Amygdala (tissue), 56 donors: Measurements from ENCODE around the gene VPS13D.
"Not testable (repeated sequence)": the region's sequence is repeated elsewhere in the genome, so short reads cannot be mapped to it uniquely, and the experiment has no call there.

ENCODE experiments used
- DNase-seq, 56 donors: peaks; one replicate each; lab custom pipeline; 2025; lab: John Stamatoyannopoulos, UW

The VPS13D gene

DNA sequence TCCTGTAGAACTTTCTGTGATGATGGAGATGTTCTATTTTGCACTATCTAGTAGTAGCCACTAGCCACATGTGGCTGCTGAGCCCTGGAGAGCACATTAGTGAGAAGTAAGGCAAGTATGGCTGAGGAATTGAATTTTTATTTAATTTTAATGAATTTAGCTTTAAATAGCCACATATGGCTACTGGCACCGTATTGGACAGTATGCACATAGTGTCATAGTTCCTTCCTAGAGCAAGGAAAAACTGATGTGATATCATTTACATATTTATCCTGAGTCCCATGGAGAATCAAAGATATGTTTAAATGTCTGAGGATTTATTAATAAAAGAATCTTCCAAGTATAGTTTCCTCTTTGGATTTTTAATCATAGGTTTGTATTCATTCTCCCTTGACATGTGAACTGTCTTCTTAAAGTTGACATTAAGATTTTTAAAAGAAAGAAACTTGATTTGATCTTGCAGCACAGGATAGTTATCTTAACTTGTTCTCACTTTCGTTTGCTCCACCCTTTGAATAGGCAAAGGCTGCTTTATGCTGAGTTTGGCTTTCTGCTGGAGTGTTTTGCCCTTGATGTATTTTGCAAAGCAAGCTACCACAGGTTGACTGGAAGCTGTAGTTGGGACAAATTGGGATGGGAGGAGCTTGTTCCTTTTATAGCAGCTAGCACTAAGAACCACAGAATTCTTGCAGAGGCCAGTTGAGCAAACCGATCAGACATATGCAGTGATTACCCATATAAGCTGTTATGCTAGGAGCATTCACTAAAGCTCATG is 129.7 kb downstream of the VPS13D start:
- no peak for DNase-seq

DNA sequence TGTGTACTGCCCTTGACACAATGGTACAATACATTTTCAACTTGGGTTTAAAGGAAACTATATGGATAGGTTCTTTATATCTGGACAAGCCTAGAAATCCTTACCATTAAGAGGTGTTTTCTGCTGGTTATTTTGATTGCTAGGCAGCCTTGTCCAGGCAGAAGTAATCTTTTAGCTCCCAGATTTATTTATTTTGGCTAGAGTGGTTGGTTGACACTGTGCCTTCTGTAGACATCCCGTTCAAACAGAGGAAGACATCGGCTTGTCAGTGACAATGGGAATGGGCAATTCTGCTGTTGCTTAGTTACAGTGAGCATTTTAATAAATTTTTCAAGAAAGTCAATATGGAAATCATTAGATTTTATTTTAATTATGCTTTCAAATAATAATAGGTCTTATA is 138.8 kb downstream of the VPS13D start:
- no peak for DNase-seq

DNA sequence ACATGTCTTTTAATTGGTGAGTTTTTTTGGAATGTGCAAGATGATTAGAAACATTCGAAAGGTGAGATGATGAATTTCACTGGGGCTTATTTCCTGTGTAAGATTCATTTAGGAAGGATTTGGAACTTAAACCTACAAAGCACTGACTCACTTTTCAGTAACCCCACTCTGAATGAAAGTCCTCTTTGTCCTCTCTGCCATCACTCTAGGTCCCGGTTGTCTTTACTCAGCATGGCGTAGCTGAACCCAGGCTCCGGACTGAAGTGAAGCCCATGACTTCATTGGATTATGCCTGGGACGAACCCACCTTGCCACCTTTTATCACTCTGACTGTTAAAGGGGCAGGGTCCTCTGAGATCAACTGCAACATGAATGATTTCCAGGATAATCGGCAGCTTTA is 139.4 kb downstream of the VPS13D start:
- no peak for DNase-seq

DNA sequence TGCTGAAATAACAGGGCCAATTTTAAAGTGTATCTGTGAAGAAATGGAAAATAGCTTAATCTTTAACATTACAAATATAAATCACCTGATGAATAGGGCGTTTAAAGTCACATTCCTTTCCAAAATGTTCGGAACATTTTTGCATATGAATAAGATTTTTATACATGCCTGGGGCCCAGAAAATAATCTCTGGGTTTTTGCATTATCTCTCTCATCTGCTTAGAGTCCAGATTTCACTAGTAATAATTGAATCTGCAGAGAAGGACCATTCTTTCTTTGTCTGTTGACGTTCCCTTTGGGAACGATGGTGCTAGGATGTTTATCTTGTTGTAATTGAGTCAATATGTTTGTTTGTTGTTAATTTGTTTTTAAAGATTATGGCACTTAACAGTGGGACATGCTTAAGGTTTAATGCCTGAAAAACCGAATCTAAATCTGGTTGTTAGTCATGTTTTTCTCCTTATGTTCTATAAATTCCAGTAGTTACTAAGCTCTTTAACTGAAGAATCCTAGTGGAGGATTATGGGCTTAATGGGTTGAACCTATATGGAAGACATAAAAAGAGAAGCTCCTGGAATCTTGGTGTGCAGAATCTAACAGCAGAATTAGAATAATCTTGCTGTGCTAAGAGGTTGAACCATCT is 140.6 kb downstream of the VPS13D start:
- DNase-seq, result no peak

DNA sequence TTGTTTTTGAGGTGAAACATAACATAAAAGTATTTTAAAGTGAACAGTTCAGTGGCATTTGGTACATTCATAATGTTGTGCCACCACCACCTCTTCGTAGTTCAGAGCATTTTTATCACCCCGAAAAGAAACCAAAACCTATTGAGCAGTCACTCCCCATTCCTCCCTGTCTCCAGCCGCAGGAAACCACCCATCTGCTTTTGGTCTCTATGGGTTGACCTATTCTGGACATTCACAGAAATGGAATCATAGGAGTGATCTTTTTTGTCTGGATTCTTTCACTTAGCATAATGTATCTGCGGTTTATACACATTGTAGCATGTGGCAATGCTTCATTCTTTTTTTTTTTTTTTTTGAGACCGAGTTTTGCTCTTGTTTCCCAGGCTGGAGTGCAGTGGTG is 141.2 kb downstream of the VPS13D start:
- DNase-seq, result no peak

DNA sequence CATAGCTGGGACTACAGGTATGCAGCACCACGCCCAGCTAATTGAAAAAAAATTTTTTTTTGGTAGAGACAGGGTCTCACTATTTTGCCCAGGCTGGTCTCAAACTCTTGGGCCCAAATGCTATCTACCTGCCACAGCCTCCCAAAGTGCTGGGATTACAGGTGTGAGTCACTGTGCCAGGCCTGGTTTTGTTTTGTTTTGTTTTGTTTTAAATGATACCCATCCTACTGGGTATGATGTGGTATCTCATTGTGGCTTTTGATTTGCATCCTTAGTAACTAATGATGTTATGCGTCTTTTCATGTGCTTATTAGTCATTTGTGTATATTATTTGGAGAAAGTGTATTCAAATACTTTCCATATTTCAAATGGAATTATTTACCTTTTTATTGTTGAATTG is 142.3 kb downstream of the VPS13D start:
- no peak for DNase-seq

DNA sequence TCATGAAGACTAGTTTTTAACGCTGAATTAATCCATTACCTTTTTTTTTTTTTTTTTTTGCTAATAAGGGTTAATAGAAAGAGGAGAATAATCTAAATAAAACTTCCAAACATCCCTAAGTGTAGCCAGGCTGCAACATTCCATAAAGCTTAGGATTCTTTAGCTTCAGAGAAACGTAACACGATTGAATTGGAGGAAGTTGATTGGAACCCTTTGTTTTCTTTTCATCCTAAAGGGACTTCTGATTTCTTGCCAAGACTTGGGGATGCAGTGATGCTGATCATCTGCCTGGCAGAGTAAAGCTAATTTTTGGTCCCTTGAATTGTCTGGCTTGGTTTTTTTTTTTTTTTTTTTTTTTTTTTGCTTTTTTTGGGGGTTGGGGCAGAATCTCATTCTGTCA is 142.9 kb downstream of the VPS13D start:
- DNase-seq, result no peak

DNA sequence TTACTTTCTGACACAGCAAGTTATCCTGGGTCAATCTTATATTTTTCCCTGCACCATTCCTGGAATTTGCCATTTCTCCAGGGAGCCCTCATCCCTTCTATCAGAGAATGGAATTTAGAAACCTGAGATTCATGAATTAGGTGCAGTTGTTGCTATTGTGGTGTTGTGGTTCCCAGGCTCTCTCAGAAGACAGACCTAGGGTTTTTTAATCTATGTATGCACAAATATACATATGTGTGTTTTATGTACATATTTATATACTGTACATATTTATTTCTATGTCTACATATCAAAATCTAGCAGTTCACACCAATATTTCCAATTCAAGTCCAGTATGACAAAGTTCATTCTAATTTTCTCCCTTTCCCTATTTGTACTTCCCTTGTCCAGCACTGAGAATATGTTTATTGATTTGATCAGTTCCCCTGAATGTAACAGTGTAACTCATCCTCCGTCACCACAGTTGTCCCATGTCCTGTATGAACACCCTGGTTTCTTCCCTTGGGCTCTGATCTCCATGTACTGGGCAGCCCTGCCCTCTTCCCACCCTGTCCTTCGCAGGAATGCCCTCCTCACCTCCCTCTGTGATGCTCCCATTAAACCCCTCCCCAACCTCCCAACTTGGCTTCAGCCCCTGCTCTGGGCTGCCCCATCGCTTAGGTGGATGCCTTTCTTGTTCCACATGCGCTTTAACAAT is 145.5 kb downstream of the VPS13D start:
- no peak for DNase-seq

DNA sequence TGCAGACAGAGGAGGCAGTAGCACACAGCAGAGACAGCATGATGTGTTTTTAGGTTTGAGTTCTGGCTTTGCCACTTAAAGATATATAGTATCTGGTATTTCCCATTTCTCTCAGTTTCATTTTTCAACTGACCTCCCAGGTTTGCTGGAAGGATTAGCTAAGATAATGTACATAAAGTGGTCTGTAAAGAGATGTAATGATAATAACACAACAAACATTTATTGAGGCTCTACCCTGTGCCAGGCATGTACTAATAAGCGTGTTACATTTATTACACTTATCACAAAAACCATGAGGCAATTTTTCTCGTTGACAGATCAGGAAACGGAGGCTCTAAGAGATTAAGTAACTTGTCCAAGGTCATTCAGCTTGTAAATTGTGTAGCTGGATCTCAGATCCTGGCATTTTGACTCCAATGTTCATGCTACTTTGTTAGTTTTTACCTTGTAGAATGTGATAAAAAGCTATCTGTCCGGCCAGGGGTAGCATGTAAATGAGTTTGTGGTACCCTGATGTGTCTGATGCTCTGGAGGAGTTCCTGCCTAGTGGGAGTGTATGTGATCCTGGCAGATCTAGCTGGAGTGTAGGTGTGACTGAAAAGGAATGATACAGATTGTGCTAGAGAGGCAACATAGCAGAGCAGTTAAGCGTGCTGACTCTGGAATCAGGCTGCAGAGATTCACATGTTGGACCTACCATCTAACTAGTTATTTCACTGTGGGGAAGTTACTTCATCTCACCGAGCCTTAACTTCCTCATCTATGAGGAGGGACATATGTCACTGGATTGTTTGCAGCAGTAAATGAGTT is 146.6 kb downstream of the VPS13D start:
- peak in 8 of 56 donors; percentile 9 to 27 (median 18) for DNase-seq

DNA sequence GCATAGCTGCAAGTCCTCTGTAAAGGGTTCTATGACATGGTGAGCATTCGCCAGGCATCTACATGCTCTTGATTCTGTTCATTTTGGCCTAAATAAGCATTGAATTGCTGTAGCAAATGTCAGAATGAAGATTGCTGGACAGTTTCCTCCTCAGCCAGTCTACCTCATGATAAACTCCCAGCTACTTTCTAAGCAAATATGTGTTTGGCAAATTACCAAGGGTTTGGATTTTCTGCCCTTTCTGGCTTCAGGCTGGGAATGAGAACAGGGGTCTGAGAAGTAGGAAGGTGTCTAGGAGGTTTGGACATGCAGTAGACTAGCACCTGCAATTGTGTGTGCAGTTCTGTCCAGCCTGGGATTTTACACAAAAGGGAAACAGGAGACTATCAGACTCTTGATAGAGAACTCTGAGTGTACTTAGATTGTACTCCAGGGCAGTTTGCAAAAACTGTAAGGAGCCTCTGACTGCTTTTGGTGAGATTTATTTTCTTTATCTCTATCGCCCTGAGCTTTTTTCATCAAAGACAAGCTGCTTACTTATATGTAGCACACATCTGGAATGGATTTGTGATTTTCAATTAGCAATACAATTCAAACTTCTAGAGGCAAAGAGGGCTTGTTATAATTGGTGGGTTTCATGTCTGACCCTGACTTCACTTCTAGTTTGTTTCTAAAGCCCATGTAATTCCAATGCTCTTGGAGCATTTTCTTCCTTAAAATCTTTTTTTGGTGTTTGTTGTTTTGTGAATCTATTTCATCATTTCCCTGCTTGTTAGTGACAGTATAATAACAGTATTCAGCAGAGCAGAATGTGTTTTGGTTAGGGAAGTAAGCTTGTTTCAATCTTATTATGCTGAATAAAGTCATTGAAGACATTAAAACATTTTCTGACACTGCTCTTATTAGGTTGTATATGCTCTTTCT is 150.8 kb downstream of the VPS13D start:
- DNase-seq, result no peak

DNA sequence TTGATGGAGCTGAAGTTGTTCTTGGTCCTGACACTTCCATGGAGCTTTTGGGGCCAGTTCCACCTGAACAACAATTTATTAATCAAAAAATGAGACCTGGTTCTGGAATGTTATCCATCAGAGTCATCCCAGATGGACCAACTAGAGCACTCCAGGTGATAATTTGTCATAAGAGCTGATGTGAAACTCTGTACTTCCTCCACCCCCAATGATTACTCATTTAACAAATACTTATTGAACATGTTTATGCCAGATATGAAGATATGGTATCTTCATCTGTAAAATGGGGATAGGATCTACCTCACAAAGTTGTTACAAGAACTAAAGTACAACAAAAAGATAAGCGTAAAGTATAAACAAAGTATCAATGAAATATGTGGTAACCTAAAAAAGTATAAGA is 153.2 kb downstream of the VPS13D start:
- DNase-seq, result no peak

DNA sequence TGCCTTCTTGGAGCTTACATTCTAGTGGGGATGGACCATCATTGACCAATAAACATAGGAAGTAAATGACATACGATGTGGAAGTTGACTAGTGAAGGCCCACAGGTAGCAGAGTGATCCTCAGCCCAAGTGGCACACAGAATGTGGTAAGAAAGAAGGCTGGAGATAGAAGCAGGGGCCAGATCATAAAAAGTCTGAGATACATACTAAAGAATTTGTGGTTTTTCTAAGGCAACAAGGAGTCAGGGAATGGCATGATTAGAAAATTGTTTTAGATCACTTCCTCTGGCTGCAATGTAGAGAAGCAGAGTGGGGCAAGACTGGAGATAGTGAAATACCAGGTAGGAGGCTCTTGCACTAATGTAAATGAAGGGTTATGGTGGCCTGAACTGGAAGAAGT is 154.0 kb downstream of the VPS13D start:
- no peak for DNase-seq

DNA sequence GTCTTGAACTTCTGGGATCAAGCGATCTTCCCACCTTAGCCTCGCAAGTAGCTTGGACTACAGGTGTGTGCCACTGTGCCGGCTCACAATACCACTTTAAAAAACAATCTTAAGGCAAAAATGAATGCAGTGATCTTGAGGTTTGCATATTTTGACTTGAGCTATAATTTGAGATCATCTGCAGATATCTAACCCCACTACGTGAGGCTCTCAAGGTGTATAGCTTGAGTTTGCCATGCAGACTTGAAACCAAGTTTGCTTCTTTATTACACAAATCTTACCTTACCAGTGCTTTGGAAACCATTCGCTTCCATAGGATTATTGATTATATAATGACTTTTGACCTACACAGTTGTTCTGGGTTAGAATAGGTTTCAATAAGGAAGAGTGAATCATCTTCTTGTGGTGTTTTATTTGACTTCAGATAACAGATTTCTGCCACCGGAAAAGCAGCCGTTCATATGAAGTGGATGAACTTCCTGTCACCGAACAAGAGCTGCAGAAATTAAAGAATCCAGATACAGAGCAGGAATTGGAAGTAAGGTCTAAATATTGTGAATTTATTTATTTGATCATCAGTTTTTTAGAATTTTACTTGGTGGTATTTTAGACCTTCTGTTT is 155.1 kb downstream of the VPS13D start:
- DNase-seq, result no peak

DNA sequence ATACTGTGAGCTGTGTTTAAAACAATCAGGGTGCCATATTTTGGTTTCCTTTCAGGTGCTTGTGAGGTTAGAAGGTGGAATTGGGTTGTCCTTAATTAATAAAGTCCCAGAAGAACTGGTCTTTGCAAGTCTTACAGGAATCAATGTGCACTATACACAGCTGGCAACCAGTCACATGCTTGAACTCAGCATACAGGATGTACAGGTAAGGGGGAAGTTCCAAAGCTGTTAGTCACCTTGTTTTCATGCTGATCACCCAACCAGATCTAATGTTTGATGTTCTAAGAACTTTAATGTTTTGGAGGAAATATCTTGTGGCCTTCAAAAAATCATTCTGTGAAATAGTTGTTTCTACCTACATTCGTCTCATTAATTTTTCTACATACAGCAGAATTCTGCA is 156.3 kb downstream of the VPS13D start:
- no peak for DNase-seq

DNA sequence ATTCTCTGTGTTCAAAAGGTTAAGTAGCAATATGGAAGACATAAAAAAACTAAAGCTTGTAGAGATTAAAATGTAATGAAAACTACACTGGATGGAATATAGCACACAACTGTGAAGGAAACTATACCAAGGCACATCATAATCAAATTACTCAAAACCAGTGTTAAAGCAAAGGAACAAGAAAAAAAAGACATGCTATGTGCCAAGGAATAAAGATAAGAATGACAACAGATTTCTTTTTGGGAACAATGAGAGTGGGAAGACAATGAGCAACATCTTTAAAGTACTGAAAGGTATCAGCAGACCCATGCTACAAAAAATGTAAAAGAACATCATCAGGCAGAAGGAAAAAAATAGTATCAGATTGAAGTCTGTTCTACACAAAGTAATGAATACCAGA is 157.8 kb downstream of the VPS13D start:
- DNase-seq, result no peak

DNA sequence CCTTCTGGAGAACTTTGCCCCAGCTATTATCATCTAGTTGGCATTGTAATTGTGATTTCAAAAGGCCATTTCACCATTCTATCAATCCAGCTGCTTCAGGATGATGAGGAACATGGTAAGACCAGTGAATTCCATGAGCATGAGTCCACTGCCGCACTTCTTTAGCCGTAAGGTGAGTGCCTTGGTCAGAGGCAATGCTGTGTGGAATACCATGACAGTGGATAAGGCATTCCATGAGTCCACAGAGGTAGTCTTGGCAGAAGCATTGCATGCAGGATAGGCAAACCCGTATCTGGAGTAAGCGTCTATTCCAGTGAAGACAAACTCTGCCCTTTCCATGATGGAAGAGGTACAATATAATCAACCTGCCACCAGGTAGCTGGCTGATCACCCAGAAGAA is 160.5 kb downstream of the VPS13D start:
- DNase-seq, result not testable (repeated sequence)

DNA sequence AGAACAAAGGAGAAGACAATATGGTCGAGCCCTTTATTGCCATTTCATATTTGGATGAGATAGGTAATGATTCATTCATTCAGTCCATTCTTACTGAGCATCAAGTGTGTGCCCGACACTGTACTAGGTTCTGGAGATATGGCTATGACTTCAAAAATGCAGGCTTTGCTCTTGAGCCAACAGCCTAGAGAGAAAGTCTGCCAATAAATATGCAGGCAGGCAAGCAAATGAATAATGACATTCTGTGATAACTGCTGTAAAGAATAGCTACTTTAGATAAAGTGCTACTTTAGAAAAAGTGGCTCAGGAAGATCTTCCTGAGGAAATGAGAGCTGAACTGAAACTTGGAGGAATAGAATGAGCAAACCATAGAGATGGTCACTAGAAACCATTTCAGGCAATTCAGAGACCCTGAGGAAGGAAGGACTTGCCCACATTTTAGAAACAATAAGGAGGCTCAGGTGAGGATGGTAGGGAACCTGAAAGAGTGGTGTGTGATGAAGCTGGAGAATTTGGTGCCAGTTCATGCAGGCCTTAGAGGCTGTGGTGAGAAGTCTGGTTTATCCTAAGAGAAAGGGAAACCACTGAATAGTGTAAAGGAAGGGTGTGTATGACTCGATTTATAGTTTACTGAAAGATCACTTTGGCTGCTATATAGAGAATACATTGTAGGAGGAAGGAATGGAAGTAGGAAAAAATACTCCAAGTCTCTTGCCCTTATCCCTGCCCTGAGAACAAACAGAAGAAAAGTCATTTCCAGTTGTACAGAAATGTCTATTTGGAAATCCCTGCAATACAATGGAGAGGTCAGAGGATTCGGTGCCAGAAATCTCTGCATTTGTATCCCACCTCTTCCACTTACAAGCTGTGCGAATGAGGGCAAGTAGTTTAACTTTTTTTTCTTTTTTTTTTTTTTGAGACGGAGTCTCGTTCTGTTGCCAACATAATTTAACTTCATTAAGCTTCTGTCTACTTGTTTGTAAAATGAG is 167.9 kb downstream of the VPS13D start:
- DNase-seq, result no peak

DNA sequence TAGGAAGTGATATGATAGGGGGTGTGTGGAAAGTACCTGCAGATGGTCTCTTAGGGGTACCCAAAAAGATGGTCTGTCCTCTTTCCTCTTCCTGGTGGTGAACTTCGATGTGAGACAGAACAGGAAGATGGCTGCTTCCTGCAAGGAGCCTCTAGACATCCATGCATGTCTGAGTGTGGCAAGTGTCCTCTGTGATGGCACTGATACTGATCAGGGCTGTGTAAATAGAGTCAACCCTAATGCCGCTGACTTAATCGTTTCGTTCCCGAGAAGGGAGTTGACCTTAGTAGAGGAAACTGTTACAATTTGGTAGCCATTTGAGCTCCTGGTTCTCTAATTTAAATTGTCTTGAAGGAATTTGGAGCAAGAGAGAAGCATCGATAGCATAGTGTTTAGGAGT is 168.6 kb downstream of the VPS13D start:
- DNase-seq, result no peak
